OCI-LY7 (cell line): ENCODE data around the gene LPAR1.

ENCODE experiments used
- CTCF ChIP-seq: fragments of 200-600 bp; sonication (generic); conservative IDR thresholded peaks from 2 replicates; pipeline ENCODE4 v1.5.1; 2014; ENCODE audit warnings: mild to moderate bottlenecking, antibody characterized with exemption, low read length, moderate library complexity, mixed read lengths
- EZH2phosphoT487 ChIP-seq: fragments of 200-600 bp; sonication (generic); IDR thresholded peaks from 2 replicates; pipeline ENCODE4 v1.6.1; 2018; ENCODE audit warnings: low read depth, borderline replicate concordance, mild to moderate bottlenecking, mixed run types, antibody characterized with exemption, low read length, moderate library complexity, mixed read lengths

GRCh38 chr9:110828264-110828663 is 210.0 kb downstream of the LPAR1 start:
- TF ChIP-seq CTCF (no peak), EZH2phosphoT487 (no peak)
